Neuron (in vitro differentiated cells): ENCODE results near the gene DOCK2.

Experiments
- H2AFZ ChIP-seq: one replicate; pipeline ENCODE4 v1.6.1; 2013; ENCODE audit warnings: low read depth, mild to moderate bottlenecking, inconsistent platforms, low read length, moderate library complexity
- H3K27me3 ChIP-seq: one replicate; pipeline ENCODE4 v1.6.1; 2013; ENCODE audit warnings: low read length; ENCODE audit not compliant: insufficient read depth
- H3K36me3 ChIP-seq: one replicate; pipeline ENCODE4 v1.6.1; 2013; ENCODE audit warnings: low read length; ENCODE audit not compliant: insufficient read depth
- H3K4me1 ChIP-seq: one replicate; pipeline ENCODE4 v1.6.1; 2013; ENCODE audit warnings: low read length; ENCODE audit not compliant: insufficient read depth
- H3K4me3 ChIP-seq: 2 replicates; pipeline ENCODE4 v1.5.1; 2013; ENCODE audit warnings: mild to moderate bottlenecking, low read length, moderate library complexity
- H3K9me3 ChIP-seq: one replicate; pipeline ENCODE4 v1.6.1; 2013; ENCODE audit warnings: low read length

The DOCK2 gene

DNA sequence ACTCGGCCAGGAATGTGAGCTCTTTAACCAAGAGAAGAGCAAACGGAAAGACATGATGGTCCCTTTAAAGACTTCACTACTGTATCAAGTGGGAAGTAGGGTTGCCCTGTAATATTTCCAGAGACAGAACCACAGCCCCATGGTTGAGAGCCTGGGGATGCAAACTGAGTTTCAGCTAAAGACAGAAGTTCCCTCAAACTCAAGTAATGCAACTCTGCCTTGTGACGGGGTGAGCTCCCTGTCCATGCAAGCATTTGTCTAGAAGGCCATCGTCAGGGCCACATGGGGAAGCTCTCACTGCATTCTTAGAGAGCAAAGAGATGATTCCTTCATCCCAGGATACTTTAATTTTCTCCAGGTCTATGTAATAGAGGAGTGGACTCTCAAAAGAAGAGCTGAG, 260.4 kb downstream of the DOCK2 start:
- Histone ChIP-seq H3K4me3 (no peak overlapping the region), H3K9me3 (no peaks in the 10 kb centered on the region), H3K27me3 (no peaks in the 10 kb centered on the region), H3K4me1 (no peaks in the 10 kb centered on the region), H3K36me3 (no peaks in the 10 kb centered on the region), H2AFZ (no peak overlapping the region)

DNA sequence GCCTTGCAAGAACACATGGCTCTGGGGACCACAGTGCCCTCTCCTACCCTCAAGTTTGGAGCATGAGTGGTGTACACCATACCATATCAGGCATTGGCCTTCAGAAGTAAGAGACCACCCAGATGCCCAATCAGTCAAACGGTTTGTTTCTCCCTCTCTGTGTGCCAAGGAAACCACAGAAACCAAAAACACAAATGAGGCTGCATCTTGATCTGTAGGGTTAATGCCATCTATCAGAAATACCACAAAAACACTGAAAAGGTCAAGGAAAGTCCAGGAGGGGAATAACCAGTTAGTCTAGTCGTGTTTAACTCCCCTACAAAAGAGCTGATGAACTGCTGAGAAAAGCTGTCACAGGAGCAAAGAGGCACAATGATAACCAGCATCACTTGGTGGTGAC, 264.8 kb downstream of the DOCK2 start:
- no peaks in the 10 kb centered on the region for H3K27me3 ChIP-seq
- H3K9me3 ChIP-seq, result no peaks in the 10 kb centered on the region
- no peak overlapping the region for H3K4me3 ChIP-seq
- H2AFZ ChIP-seq, result no peak overlapping the region
- H3K36me3 ChIP-seq, result no peaks in the 10 kb centered on the region
- no peaks in the 10 kb centered on the region for H3K4me1 ChIP-seq

DNA sequence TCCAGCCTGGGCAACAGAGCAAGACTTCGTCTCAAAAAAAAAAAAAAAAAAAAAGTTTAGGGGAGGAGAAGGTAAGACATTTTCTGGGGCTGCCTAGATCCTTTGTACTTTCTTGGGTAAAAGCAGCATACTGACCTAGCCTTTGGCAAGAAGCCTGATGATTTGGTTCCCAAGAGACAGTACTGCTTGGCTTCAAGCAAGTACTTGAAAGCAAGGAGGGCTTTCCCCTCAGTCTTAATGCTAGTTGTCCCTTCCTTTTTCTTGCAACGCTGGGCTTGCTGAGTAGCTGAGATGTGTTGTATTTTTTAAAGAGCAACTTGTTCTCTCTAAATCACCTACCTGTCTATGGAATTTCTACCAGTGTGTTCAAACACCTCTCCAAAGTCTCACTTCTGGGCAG, 267.0 kb downstream of the DOCK2 start:
- Histone ChIP-seq H2AFZ (no peak overlapping the region), H3K27me3 (no peaks in the 10 kb centered on the region), H3K4me3 (no peak overlapping the region), H3K4me1 (no peaks in the 10 kb centered on the region), H3K9me3 (no peaks in the 10 kb centered on the region), H3K36me3 (no peaks in the 10 kb centered on the region)

DNA sequence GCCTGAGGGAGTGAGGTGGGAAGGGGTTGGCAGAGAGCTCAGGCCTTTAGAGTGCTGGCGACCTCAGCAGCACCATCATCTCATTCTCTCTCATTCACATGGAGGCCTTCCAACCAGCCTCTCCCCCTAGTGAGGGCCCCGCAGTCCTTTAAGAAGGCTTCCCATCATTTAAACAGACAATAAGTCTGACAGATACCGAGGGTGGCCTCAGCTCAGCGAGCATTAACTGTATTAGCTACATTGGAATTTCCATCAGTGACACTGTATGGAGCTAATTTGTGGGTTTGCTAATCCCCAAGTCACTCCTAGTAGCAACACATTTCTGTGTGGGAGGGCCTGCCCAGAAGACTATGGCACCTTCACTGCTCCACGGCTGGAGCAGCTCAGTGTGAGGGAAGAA, 267.4 kb downstream of the DOCK2 start:
- no peak overlapping the region for H3K4me3 ChIP-seq
- no peaks in the 10 kb centered on the region for H3K9me3 ChIP-seq
- no peaks in the 10 kb centered on the region for H3K36me3 ChIP-seq
- H3K4me1 ChIP-seq, result no peaks in the 10 kb centered on the region
- no peaks in the 10 kb centered on the region for H3K27me3 ChIP-seq
- no peak overlapping the region for H2AFZ ChIP-seq

DNA sequence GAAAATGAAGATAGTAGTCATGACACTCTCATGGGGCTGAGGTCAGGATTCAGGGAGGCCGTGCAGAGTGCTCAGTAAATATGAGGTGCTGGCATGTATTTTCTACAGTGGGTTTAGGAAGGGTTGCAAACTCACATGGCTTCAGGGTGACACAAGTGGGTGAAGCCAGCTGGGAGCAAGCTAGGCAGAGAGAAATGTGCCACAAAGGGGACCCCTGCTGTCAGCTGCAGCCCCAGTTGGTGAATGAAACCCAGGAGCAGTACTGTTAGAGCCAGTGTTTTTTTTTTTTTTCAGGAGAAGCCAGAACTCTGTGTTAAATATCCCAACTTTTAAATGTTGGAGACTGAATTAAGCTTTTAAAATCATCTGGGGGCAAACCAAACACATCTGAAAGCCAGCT, 267.9 kb downstream of the DOCK2 start:
- Histone ChIP-seq H3K4me1 (no peaks in the 10 kb centered on the region), H3K27me3 (no peaks in the 10 kb centered on the region), H3K9me3 (no peaks in the 10 kb centered on the region), H3K36me3 (no peaks in the 10 kb centered on the region), H3K4me3 (no peak overlapping the region), H2AFZ (no peak overlapping the region)

DNA sequence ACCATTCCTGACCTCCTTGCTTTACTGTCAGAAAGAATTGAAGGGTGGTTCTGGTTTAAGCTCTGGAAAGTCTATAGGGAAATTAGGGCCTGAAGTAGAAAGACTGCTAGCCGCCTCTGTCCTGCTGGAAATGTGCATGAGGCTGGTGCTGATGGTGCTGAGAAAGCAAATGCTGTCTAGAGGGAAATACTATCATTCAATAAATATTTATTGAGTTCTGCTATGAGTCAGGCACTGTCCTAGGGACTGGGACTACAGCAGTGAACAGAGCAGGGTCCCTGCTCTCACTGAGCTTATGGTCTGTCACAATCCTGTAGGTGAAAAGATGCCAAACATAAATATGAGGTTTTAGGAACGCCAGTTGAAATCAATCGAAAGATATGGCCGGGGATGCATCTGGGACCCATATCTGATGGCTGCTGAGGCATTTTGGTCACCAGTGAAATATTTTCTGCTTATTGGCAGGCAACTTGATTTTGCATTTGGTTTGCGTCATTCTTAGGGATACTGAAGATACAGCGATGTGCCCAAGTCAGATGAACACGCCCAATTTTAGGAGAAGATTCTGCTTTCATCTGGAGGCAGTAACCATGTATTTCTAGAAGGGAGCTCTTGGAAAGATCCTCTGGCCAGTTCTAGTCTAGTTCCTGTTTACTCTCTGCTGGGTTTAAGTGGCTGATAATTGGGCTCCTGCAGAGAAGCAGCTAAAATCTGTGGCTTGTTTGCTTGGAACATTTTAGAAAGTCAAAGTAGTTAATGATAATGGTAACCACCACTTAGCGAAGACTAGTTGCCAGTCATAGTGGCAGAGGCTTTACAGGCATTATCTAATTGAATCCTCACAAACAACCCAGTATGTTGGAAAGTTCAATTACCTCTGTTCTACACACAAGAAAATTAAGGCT, 269.9 kb downstream of the DOCK2 start:
- Histone ChIP-seq H2AFZ (no peak overlapping the region), H3K4me1 (no peaks in the 10 kb centered on the region), H3K36me3 (no peaks in the 10 kb centered on the region), H3K9me3 (no peaks in the 10 kb centered on the region), H3K27me3 (no peaks in the 10 kb centered on the region), H3K4me3 (no peak overlapping the region)

DNA sequence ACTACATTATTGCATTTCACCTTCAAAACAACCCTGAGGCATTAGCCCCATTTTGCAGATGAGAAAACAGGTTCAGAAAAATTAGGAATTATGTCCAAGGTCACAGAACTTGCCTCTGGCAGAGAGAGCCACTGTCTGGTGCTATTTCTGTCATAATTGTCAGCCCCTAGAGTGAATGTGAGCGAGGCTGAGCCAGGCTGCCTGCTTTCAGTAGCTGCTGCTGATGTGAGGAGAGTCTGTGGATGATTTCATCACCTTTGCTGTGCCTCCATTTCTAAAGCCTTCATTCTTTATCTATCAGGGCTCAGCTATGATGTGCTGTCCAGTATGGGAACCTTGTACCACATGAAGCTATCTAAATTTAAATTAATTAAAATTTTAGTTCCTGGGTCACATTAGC, 271.8 kb downstream of the DOCK2 start:
- Histone ChIP-seq H3K36me3 (no peaks in the 10 kb centered on the region), H3K27me3 (no peaks in the 10 kb centered on the region), H3K4me1 (no peaks in the 10 kb centered on the region), H3K9me3 (no peaks in the 10 kb centered on the region), H2AFZ (no peak overlapping the region), H3K4me3 (no peak overlapping the region)

DNA sequence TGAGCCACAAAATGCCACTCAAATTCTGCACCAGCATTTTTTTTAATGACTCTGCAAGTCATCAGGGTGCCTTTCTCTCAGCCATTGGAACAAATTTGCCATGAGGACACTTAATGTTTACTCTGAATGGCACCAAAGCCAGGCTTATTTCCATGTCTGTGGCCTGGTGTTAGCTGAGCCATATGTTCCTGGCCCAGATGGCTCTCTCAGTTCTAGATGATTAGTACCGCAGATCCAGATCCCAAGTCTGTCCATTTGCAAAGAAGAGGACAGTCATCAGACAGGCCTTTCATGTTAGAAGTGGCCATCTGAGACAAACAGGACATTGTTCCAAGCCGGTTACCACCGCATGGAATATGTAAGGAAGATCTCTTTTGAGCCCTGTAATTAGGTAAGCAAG, 272.9 kb downstream of the DOCK2 start:
- H3K9me3 ChIP-seq, result no peaks in the 10 kb centered on the region
- H3K36me3 ChIP-seq, result no peaks in the 10 kb centered on the region
- H3K4me3 ChIP-seq, result no peak overlapping the region
- H3K27me3 ChIP-seq, result no peaks in the 10 kb centered on the region
- no peaks in the 10 kb centered on the region for H3K4me1 ChIP-seq
- no peak overlapping the region for H2AFZ ChIP-seq

DNA sequence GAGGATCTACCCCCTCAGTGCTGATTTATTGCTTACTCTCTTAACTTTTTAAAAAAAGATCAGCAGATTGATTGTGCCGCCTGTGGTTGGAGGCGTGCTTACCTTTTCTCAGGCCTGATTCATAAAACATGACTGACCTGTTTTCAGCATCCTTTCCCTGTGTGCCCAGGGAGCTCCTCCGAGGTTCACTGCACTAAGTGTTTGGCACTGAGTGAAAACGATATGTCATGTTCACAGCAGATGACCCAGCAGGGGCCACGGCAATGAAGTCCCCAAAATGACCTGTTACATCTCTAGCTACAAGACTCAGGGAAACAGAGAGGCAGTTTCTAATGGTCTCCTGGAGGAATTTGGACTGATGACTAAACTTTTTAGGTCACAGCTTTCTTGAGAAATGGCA, 273.3 kb downstream of the DOCK2 start:
- no peaks in the 10 kb centered on the region for H3K4me1 ChIP-seq
- no peaks in the 10 kb centered on the region for H3K36me3 ChIP-seq
- H3K27me3 ChIP-seq, result no peaks in the 10 kb centered on the region
- H3K4me3 ChIP-seq, result no peak overlapping the region
- H3K9me3 ChIP-seq, result no peaks in the 10 kb centered on the region
- H2AFZ ChIP-seq, result no peak overlapping the region

DNA sequence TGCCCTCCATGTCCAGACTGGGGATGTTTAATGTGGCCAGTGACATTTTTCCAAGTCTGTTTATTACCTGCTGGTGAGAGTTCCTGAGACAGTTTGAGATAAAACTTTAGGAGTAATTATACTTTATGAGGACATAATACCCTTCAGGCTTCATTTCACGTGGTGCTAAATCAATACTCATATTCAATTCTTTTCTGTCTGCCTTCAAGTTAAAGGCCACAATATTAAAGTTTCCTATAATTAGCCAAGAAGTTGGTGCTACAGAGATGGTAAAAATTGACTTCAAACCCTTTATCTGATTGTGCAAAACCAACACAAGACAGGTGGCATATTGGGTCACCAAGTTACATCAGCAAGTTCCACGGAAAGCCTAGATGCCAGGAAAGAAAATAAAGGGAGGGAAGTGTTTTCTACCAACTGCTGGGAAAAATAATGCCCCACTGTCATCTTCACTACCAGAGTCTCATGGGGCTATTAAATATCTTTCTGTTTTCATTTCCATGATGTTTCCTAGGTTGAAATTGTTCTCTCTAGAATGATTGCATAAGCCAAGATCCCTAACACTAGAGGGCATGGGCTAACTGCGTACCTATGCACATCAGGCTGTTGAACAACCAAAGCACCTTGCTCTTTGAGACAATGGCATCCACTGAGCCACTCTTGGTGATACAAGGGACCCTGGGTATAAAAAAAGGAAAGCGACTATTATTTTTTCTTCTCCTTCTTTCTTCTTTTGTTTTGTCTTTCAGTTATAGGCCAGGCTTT, 274.6 kb downstream of the DOCK2 start:
- Histone ChIP-seq H2AFZ (no peak overlapping the region), H3K4me3 (no peak overlapping the region), H3K4me1 (no peaks in the 10 kb centered on the region), H3K36me3 (no peaks in the 10 kb centered on the region), H3K27me3 (no peaks in the 10 kb centered on the region), H3K9me3 (no peaks in the 10 kb centered on the region)

DNA sequence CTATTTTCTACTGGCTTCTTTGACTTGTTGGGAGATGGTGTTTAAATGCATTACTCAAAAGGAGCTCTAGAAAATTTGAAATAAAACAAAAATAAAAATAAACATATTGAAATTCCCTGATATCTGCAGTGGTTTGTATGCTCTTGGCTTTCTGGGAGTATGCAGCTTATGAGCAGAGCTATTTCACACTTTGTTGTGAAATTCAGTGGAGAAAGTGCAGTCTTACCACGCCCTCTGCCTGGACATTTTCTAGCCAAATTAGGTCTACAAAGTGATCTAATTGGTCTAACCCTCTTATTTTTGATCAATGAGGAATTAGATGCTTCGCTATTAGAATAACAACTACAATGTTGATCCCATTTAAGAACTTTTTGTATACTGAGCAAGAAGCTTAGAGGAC, 276.4 kb downstream of the DOCK2 start:
- Histone ChIP-seq H3K4me1 (no peaks in the 10 kb centered on the region), H3K9me3 (no peaks in the 10 kb centered on the region), H3K4me3 (no peak overlapping the region), H2AFZ (no peak overlapping the region), H3K27me3 (no peaks in the 10 kb centered on the region), H3K36me3 (no peaks in the 10 kb centered on the region)

DNA sequence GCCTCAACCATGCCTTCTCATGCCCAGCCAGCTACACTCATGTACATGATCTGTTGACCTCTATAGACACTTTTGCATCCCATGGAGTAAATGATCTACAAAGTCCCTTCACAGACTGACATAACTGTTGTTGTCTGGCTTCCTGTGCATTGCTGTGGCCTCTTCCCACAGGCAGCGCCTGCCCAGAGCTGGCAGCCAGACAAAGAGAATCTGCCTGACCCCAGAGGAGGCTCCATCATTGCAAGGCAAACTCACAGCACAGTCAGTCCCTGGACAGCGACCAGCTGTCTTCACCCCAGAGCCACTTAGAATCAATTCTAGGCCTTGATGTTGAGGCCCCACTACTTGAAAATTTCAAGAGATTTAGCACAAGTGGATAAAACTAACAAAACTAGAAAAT, 277.7 kb downstream of the DOCK2 start:
- H3K4me3 ChIP-seq, result no peak overlapping the region
- no peaks in the 10 kb centered on the region for H3K36me3 ChIP-seq
- no peaks in the 10 kb centered on the region for H3K4me1 ChIP-seq
- H2AFZ ChIP-seq, result no peak overlapping the region
- H3K27me3 ChIP-seq, result no peaks in the 10 kb centered on the region
- no peaks in the 10 kb centered on the region for H3K9me3 ChIP-seq

DNA sequence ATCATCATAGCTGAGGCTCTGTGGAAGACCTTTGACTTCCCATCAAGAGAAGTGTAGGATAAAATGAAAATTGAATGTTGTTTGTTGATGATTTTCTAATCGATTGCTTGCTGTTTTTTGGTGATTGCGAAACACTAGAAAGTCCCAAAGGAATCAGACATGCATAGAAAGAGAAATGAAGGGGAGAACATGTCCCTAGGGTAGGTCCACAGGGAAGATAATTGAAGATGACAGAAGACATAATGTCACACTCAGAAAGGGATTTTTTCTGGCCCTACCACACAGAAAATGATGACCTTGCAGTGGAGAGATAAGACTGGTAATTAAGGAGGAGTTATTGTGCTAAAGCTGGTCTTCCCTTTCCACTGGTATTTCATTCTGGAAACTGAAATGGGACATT, 280.4 kb downstream of the DOCK2 start:
- H3K4me3 ChIP-seq, result no peak overlapping the region
- H2AFZ ChIP-seq, result no peak overlapping the region
- no peaks in the 10 kb centered on the region for H3K36me3 ChIP-seq
- no peaks in the 10 kb centered on the region for H3K4me1 ChIP-seq
- no peaks in the 10 kb centered on the region for H3K9me3 ChIP-seq
- no peaks in the 10 kb centered on the region for H3K27me3 ChIP-seq
